Measurements from ENCODE around the gene MOB3B. TPM values are rescaled to one million over a fixed set of nuclear protein-coding genes. Genes with fewer than 3 reads are reported as not detected.
"Not testable (repeated sequence)": the region's sequence is repeated elsewhere in the genome, so short reads cannot be mapped to it uniquely, and the experiment has no call there.

MOB3B gene
- total RNA-seq, 4 donors from 2014 or later: 16.2 to 23.7 (median 19.7) TPM

GRCh38 chr9:27470291-27470856, 59.2 kb downstream of the MOB3B start:
- 96% methylated on average over 6 of the region's 6 CpGs for WGBS, 2 donors
- no peak for TF ChIP-seq POLR2A (IDR thresholded peaks at IDR 0.05)
- TF ChIP-seq EP300 (IDR thresholded peaks at IDR 0.05): no peak
- TF ChIP-seq, protein P1, sequence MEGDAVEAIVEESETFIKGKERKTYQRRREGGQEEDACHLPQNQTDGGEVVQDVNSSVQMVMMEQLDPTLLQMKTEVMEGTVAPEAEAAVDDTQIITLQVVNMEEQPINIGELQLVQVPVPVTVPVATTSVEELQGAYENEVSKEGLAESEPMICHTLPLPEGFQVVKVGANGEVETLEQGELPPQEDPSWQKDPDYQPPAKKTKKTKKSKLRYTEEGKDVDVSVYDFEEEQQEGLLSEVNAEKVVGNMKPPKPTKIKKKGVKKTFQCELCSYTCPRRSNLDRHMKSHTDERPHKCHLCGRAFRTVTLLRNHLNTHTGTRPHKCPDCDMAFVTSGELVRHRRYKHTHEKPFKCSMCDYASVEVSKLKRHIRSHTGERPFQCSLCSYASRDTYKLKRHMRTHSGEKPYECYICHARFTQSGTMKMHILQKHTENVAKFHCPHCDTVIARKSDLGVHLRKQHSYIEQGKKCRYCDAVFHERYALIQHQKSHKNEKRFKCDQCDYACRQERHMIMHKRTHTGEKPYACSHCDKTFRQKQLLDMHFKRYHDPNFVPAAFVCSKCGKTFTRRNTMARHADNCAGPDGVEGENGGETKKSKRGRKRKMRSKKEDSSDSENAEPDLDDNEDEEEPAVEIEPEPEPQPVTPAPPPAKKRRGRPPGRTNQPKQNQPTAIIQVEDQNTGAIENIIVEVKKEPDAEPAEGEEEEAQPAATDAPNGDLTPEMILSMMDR (IDR thresholded peaks at IDR 0.05): no peak
- Histone ChIP-seq H3K27ac (no peak overlapping the region), H3K27me3 (no peaks in the 10 kb centered on the region), H3K4me1 (peaks cover 0 to 41% (median 16%) of the 10 kb centered on the region in 4 donors), H3K36me3 (no peaks in the 10 kb centered on the region), H3K4me3 (no peak overlapping the region), H3K9me3 (no peaks in the 10 kb centered on the region)
- no peak for DNase-seq (ENCODE audit: low spot score in 2 of 2)

DNA sequence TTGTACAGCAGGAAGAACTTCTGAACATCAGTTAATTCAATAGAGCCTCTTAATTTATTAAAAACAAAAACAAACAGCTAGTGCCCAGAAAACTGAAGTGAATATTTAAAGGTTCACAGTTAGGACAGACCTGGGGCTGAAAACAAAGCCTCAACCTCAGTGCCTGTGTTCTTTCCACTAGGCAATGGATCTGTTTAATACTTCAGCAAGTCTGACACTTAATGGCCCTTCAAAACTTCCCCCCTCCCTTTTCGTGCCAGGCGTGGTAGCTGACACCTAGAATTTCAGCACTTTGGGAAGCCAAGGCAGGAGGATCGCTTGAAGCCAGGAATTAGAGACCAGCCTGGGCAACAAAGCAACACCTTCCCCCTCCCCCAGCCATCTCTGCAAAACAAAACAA, 60.1 kb downstream of the MOB3B start:
- DNase-seq (ENCODE audit: low spot score in 2 of 2): no peak
- H3K36me3 ChIP-seq: no peaks in the 10 kb centered on the region
- no peaks in the 10 kb centered on the region for H3K9me3 ChIP-seq
- peaks cover 0 to 41% (median 16%) of the 10 kb centered on the region in 4 donors for H3K4me1 ChIP-seq
- 88 to 97% methylated on average over 3 of the region's 3 CpGs for WGBS, 2 donors
- H3K4me3 ChIP-seq: no peak overlapping the region
- TF ChIP-seq EP300 (IDR thresholded peaks at IDR 0.05) (no peak), POLR2A (IDR thresholded peaks at IDR 0.05) (no peak)
- TF ChIP-seq, protein P1 (IDR thresholded peaks at IDR 0.05): no peak
- H3K27ac ChIP-seq: no peak overlapping the region
- no peaks in the 10 kb centered on the region for H3K27me3 ChIP-seq

DNA sequence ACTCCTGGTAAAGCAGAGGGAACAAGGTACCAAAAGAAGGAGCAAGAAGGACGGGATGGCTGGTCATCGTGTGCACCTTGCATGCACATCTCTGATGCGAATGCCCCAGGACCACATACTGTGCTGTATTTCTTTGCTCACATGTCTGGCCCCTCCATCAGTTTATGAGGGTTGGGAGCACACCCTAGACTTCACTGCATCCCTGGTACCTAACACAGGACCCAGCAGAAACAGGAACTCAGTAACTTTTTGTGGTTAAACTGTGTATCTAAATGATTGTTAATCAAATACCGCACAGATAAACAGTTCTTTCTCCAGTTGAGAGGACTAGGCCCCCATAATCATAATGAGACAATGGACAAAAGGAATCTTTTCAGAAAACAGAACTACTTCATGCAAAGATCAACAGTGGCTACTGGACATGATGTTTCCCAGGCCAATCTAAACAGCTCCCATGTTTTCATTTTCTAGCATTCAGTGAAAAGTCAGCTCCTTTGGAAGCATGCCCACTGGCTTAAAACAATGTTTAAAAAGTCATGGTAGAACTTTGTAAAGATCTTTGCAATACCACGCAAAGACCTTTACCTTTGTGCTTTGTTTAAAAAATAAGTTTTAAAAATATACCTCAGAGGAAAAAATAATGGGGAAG, 61.0 kb downstream of the MOB3B start:
- 56 to 57% methylated on average over 5 of the region's 5 CpGs for WGBS, 2 donors
- H3K27me3 ChIP-seq: no peaks in the 10 kb centered on the region
- DNase-seq (ENCODE audit: low spot score in 2 of 2): no peak
- no peak overlapping the region for H3K4me3 ChIP-seq
- TF ChIP-seq POLR2A (IDR thresholded peaks at IDR 0.05) (no peak), EP300 (IDR thresholded peaks at IDR 0.05) (no peak)
- TF ChIP-seq, protein P1 (IDR thresholded peaks at IDR 0.05): no peak
- no peak overlapping the region for H3K27ac ChIP-seq
- no peaks in the 10 kb centered on the region for H3K9me3 ChIP-seq
- peaks cover 0 to 38% (median 16%) of the 10 kb centered on the region in 4 donors for H3K4me1 ChIP-seq
- H3K36me3 ChIP-seq: no peaks in the 10 kb centered on the region

DNA sequence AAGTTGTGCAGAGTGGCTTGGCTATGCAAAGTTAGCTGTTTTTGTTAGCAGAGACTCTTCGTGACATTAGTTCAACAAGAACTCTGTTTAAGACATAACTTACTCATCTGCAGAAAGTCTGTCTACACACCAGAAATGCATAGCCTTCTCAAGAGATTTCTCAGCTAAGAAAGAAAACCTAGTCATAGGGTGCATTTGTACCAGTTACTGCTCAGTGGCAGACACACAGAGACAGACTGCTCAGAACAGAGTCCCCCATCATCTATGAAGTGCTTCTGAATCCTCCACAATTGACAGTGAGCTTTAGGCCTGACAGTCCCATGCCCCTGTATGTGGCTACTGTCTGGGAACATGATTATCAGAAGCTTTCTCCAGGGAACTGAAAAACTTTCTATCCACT, 61.6 kb downstream of the MOB3B start:
- no peak for TF ChIP-seq EP300 (IDR thresholded peaks at IDR 0.05)
- TF ChIP-seq, protein P1 (IDR thresholded peaks at IDR 0.05): no peak
- TF ChIP-seq POLR2A (IDR thresholded peaks at IDR 0.05): no peak
- 91% methylated on average over 1 of the region's 1 CpG for WGBS, 2 donors
- Histone ChIP-seq H3K4me1 (peaks cover 0 to 32% (median 14%) of the 10 kb centered on the region in 4 donors), H3K27me3 (no peaks in the 10 kb centered on the region), H3K27ac (no peak overlapping the region), H3K4me3 (no peak overlapping the region), H3K36me3 (no peaks in the 10 kb centered on the region), H3K9me3 (no peaks in the 10 kb centered on the region)
- DNase-seq (ENCODE audit: low spot score in 2 of 2): no peak

DNA sequence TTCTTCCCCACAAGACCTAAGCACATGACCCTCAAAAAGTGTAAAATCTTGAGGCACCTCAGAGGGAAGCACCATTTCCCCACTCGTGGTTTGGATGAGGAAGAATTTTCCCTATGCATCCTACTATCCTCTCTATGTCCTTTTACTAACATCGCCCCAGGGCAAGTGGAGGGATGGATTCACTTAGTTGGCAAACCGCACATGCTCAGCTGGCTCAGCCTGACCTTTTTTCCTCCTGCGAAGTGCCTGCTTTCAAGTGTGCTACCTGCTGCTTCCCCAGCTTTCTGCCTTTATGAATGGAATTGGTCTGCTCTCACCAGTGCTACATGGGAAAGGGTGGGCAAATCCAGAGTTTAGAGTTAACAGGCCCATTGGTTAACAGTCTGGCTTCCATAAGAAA, 62.1 kb downstream of the MOB3B start:
- no peak for TF ChIP-seq EP300 (IDR thresholded peaks at IDR 0.05)
- no peak for TF ChIP-seq POLR2A (IDR thresholded peaks at IDR 0.05)
- TF ChIP-seq, protein P1 (IDR thresholded peaks at IDR 0.05): no peak
- Histone ChIP-seq H3K4me3 (no peak overlapping the region), H3K27me3 (no peaks in the 10 kb centered on the region), H3K4me1 (peaks cover 0 to 27% (median 12%) of the 10 kb centered on the region in 4 donors), H3K9me3 (no peaks in the 10 kb centered on the region), H3K27ac (no peak overlapping the region), H3K36me3 (no peaks in the 10 kb centered on the region)
- DNase-seq (ENCODE audit: low spot score in 2 of 2): no peak
- WGBS, 2 donors: 96% methylated on average over 4 of the region's 4 CpGs

GRCh38 chr9:27466516-27466915, 63.1 kb downstream of the MOB3B start:
- not testable (repeated sequence) for H3K27me3 ChIP-seq; DNase-seq (ENCODE audit: low spot score in 2 of 2); H3K4me3 ChIP-seq; H3K27ac ChIP-seq; H3K9me3 ChIP-seq; H3K36me3 ChIP-seq
- peaks cover 0 to 17% (median 8%) of the 10 kb centered on the region in 4 donors for H3K4me1 ChIP-seq
- WGBS, 2 donors: 83 to 84% methylated on average over 6 of the region's 6 CpGs

DNA sequence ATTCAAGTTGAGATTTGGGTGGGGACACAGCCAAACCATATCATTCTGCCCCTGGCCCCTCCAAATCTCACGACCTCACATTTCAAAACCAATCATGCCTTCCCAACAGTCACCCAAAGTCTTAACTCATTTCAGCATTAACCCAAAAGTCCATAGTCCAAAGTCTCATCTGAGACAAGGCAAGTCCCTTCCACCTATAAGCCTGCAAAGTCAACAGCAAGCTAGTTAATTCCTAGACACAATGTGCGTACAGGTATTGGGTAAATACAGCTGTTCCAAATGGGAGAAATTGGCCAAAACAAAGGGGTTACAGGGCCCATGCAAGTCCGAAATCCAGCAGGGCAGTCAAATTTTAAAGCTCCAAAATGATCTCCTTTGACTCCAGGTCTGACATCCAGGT, 64.7 kb downstream of the MOB3B start:
- peaks cover 0 to 21% (median 13%) of the 10 kb centered on the region in 4 donors for H3K4me1 ChIP-seq
- not testable (repeated sequence) for H3K36me3 ChIP-seq; H3K27ac ChIP-seq; H3K9me3 ChIP-seq; DNase-seq (ENCODE audit: low spot score in 2 of 2); H3K4me3 ChIP-seq; H3K27me3 ChIP-seq
- WGBS, 2 donors: 95 to 97% methylated on average over 3 of the region's 3 CpGs
